GM19035 (cell line): Measurements from ENCODE around the gene CTRB1.

Experiments
- ATAC-seq: cut with Tn5 transposase; IDR thresholded peaks from one replicate; pipeline ENCODE4 v1.9.1; 2021; ENCODE audit not compliant: unreplicated experiment

Gene CTRB1

GRCh38 chr16:75225092-75225491 is 6.3 kb downstream of the CTRB1 start:
- no peak for ATAC-seq

- ATAC-seq = no peak
Observed at GRCh38 chr16:75225678-75226515, 7.1 kb downstream of the CTRB1 start.

DNA sequence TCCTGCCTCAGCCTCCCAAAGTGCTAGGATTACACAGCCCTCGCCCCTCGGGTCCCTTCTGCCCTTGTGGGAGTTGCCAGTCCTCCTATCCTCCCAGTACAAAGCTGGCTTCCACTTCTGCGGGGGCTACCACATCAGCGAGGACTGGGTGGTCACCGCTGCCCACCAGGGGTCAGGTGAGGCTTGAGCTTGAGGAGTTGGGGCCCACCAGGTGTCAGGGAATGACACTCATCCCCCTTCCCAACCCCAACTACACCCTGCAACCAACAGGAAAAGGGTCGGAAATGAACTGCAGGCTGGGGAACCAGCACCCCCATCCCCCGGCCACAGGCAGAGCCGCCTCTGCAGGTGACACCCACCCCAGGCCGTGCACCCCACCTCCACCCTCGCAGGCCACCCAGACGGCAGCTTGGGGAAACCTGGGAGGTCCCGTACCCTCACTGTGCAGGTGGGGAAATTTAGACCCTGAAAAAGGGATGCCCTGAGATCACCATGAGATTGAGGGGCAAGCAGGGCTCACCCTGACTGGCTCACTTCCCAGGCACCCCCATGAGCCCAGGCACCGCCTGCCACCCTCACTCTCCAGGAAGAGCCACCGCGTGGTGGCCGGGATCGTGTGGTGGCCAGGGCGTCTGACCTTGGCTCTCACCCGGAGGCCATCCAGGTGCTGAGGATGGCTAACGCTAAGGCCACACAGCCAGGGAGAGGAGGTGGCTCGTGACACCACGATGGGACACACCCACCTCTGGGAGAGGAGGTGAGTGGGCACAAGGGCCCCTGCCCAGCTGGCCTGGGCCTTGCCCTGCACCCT is 8.0 kb downstream of the CTRB1 start:
- ATAC-seq = no peak

GRCh38 chr16:75227361-75228142 is 8.8 kb downstream of the CTRB1 start:
- ATAC-seq = no peak

- ATAC-seq = no peak
Observed at GRCh38 chr16:75228143-75228976, 9.6 kb downstream of the CTRB1 start.

DNA sequence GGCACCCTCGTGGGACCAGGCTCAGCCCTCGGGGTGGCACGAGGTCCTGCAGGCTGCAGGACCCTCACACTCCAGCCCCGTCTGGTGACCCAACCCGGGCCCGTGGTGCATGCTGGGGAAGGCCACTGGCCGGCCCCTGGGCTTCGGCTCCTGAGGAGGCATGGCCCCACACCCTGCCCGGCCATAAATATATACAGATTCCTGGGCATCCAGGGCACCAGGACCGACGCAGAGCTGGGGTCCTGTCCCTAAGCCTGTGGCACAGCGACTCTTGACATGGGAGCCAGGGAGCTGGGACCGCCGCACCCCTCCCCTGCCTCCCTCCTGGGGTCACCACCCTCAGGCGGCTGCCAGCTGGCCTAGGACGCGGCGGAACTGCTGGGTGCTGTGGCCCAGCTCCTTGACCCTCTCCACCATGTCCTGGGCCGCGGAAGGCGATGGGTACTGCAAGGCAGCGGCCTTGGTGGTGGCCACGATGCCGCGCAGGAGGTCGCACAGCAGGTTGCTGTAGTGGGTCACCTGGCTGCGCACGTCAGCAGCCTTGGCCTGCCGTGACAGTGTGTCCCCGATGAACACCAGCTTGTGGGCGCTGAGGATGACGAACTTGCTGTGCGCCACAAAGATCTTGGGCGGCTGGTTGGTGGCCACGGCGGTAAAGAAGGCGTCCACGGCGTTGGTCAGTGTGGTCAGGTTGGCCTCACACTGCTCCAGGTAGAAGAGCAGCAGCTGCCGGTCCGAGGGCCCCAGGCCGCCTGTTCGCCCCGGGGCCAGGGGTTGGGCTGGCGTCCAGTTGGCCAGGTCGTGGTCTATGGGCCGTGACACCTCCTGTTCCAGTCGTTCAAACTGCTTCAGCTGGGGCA is 10.6 kb downstream of the CTRB1 start:
- no peak for ATAC-seq

DNA sequence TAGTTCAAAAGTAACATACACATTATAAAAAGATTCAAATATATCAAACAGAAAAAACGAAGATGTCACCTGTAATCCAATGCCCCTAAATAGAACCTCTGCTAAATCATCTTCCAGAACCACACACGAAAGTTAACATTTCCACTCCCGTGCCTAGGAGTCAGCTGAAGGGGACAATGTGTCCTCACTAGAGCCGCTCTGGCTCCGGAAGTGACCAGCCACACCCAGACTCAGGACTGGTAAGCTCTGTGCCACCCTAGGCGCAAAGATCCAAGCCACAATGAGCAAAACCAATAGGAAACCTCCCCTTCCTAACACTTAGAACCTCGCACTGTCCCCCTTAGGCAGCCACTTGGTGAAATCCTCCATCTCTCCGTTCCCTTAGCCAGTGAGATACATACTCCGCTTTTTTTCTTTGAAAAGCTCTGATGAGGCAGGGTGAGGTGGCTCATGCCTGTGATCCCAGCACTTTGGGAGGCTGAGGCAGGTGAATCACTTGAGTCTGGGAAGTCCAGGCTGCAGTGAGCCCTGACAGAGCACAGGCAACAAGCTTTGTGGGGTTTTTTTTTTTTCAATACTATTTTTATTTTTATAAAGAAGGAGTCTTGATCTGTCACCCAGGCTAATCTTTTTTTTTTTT is 11.8 kb downstream of the CTRB1 start:
- no peak for ATAC-seq

- no peak for ATAC-seq
Observed at GRCh38 chr16:75231570-75231969, 12.8 kb downstream of the CTRB1 start.

GRCh38 chr16:75233611-75233938 is 14.8 kb downstream of the CTRB1 start:
- no peak for ATAC-seq

DNA sequence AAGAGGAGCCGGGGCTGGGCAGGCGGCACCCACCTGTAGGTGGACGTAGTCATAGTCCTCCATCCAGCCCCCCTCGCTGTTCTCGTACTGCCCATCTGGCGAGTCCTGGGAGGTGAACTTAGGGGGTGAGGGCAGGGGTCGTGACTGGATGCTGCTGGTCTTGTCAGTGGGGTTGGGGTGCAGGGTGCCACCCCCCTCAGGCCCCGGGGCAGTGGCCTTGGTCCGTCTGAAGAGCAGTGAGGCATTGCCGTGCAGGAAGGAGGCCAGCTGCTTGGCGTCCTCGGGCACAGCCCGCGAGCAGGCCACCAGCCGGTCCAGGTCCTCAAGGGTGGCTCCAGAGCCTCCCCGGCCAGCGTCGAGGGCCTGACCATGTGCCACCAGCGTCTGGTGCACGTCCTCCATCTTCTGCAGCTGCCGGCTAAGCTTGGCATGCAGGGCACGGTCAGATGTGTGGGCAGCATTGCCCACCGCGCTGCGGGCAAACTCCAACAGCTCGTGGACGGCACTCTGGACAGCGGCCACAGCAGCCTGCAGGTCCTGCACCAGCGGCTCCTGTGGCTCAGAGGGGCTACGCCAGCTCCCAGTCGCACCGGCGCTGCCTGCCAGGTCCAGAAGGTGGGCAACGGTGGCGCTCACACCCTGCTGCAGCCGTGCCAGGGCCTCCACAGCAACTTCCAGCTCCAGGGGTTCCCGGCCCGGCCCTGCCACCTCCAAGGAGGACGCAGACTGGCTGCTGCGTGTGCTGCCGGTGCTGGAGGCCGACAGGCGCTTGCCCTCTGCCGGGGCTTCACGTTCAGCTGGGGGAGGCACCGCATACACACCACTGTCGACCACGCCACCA is 16.3 kb downstream of the CTRB1 start:
- ATAC-seq = no peak

DNA sequence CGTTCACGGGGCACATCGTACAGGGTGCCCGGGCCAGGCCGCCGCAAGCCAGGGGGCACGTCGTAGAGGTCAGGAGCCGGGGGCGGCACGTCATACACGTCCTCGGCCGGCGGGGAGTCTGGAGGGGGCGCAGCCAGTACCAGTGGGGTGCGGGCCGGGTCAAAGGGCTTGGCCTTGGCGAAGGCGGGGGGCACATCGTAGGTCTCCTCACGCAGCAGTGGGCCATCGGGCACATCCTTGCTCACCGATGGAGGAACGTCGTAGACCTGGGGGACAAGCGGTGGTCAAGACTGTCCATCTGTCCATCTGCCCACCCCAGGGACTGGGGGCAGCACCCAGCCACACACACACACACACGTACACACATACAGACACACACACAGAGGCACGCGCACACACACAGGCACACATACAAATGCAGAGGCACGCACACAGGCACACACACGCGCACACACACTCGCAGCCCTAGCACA is 17.0 kb downstream of the CTRB1 start:
- ATAC-seq = no peak

- ATAC-seq = no peak
Observed at GRCh38 chr16:75236232-75236631, 17.4 kb downstream of the CTRB1 start.

GRCh38 chr16:75236736-75237397 is 18.1 kb downstream of the CTRB1 start:
- no peak for ATAC-seq

DNA sequence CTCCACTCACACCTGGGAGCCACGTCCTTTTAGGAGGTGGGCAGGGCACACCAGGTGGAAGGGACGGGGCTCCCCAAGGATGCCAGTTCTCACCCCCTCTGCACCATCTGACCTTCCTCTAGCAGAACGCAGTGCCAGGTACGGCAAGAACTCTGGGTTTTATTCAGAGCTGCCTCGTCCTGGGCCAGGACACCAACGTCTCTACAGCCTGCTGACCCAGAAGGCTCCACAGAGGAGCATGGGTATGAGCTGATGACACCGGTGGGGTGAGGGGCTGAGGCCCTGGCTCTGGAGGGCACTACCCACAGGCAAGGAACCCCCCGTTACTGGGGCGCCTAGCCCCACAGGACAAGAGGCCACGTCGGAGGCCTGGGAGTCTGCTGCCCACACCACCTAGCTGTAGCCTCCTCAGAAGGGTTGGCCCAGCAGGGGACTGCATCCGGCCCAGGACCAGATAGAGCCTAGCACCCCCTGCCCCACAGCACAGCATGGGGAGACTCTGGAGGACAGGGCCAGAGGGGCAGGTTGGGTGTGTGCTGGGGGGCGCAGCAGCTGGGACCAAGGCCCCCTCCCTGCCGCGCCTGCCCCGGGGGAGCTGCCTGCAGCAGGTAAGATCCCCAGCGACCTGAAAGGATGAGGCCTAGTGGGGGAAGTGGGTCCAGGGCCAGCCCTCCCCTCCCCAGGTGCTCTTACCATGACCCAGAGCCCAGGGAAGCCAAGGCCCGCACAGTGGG is 18.8 kb downstream of the CTRB1 start:
- no peak for ATAC-seq

DNA sequence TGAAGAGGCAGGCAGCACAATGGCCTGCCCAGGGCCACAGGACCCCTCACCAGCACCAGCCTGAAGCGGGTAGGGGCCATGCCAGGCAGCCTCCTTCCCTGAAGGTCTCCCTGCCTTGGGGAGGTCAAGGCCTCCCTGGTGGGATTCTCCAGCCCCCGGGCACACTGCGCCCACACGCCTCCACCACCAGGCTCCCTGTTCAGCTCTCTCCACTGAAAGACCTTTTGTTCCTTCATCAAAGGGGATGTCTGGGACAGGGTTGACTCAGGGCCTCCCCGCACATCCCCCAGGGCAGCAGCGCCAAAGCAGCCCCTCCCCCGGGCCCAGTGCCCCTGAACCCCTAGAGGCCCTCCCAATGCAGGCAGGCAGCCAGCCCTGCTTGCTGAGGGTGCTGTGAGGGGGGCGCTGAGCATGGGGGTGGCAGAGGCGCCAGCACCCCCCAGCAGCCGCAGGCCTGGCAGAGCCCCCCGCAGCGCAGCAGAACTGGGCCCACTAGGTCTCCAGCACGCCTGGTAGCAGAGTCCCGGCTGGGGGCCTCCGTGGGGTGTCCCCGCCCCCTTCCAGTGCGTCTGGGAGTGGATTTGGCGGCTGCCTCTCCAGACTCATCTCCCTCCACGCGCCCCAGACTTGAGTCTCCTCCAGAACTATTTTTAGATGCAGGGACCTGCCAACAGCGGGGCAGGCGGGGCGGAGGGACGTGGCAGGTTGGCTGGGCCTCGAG is 19.5 kb downstream of the CTRB1 start:
- no peak for ATAC-seq

- ATAC-seq = no peak
Observed at GRCh38 chr16:75238853-75239541, 20.2 kb downstream of the CTRB1 start.
